ENCODE measurements around the gene APOA4.

Gene APOA4

GRCh38 chr11:116866804-116867455 lies 43.8 kb upstream of the APOA4 start:
- no peak for TF ChIP-seq CTCF (conservative IDR thresholded peaks at IDR 0.05; ENCODE audit: low read depth, low read length)
- no peak overlapping the region for H3K4me3 ChIP-seq (ENCODE audit: low read depth, low read length)
- no peak for DNase-seq (ENCODE audit: low read depth)

- peak; percentile 12 for DNase-seq (ENCODE audit: low read depth)
- TF ChIP-seq CTCF (conservative IDR thresholded peaks at IDR 0.05; ENCODE audit: low read depth, low read length): no peak
- H3K4me3 ChIP-seq (ENCODE audit: low read depth, low read length): no peak overlapping the region
Measured at GRCh38 chr11:116865696-116866095, 42.6 kb upstream of the APOA4 start.

- DNase-seq (ENCODE audit: low read depth): peak; percentile 8
- no peak for TF ChIP-seq CTCF (conservative IDR thresholded peaks at IDR 0.05; ENCODE audit: low read depth, low read length)
- H3K4me3 ChIP-seq (ENCODE audit: low read depth, low read length): no peak overlapping the region
Measured at GRCh38 chr11:116864531-116864930, 41.4 kb upstream of the APOA4 start.

- no peak overlapping the region for H3K4me3 ChIP-seq (ENCODE audit: low read depth, low read length)
- DNase-seq (ENCODE audit: low read depth): no peak
- TF ChIP-seq CTCF (conservative IDR thresholded peaks at IDR 0.05; ENCODE audit: low read depth, low read length): no peak
Measured at GRCh38 chr11:116862951-116863350, 39.8 kb upstream of the APOA4 start.

- no peak for DNase-seq (ENCODE audit: low read depth)
- TF ChIP-seq CTCF (conservative IDR thresholded peaks at IDR 0.05; ENCODE audit: low read depth, low read length): no peak
- no peak overlapping the region for H3K4me3 ChIP-seq (ENCODE audit: low read depth, low read length)
Measured at GRCh38 chr11:116862185-116862584, 39.1 kb upstream of the APOA4 start.

- no peak overlapping the region for H3K4me3 ChIP-seq (ENCODE audit: low read depth, low read length)
- no peak for TF ChIP-seq CTCF (conservative IDR thresholded peaks at IDR 0.05; ENCODE audit: low read depth, low read length)
- DNase-seq (ENCODE audit: low read depth): peak; percentile 21
Measured at GRCh38 chr11:116861539-116861938, 38.4 kb upstream of the APOA4 start.

GRCh38 chr11:116860303-116860702 lies 37.2 kb upstream of the APOA4 start:
- TF ChIP-seq CTCF (conservative IDR thresholded peaks at IDR 0.05; ENCODE audit: low read depth, low read length): no peak
- DNase-seq (ENCODE audit: low read depth): no peak

More at GRCh38 chr11:116860303-116860702, 37.2 kb upstream of the APOA4 start:
- H3K4me3 ChIP-seq (ENCODE audit: low read depth, low read length): no peak overlapping the region
